K562 (cell line): ENCODE data around the gene RNF126. TPM values are rescaled to one million over a fixed set of nuclear protein-coding genes. Genes with fewer than 3 reads are reported as not detected.
A peak's percentile ranks its signal among the peaks of the same experiment; 100 is the strongest.

Experiments used
- GATAD2B ChIP-seq: fragments of 450-650 bp; IDR thresholded peaks from 2 replicates; pipeline ENCODE4 v1.6.1; 2017; ENCODE audit warnings: mild to moderate bottlenecking, borderline replicate concordance
- IRF2 ChIP-seq: sonication (generic); formaldehyde crosslinking; IDR thresholded peaks from 2 replicates; pipeline ENCODE4 v1.8.1; 2022; ENCODE audit warnings: mild to moderate bottlenecking, missing genetic modification reagents
- LCOR ChIP-seq: sonication (generic); formaldehyde crosslinking; IDR thresholded peaks from 2 replicates; pipeline ENCODE4 v1.8.0; 2022; ENCODE audit warnings: mild to moderate bottlenecking, missing genetic modification reagents
- MECOM ChIP-seq: fragments of 250-450 bp; sonication (Bioruptor Pico); IDR thresholded peaks from 2 replicates; pipeline ENCODE4 v1.8.0; 2022; ENCODE audit warnings: inconsistent platforms
- POLR2G ChIP-seq: fragments of 200-400 bp; formaldehyde crosslinking; IDR thresholded peaks from 2 replicates; pipeline ENCODE4 v1.6.1; 2017; ENCODE audit warnings: low read depth, mild to moderate bottlenecking, antibody characterized with exemption, low read length, moderate library complexity
- POLR2H ChIP-seq: IDR thresholded peaks from 2 replicates; pipeline ENCODE4 v1.6.1; 2016; ENCODE audit warnings: missing genetic modification characterization, low read depth, mild to moderate bottlenecking, control low read depth, missing compliant biosample characterization, moderate library complexity
- RBFOX2 ChIP-seq: fragments of 200-400 bp; formaldehyde crosslinking; IDR thresholded peaks from 2 replicates; pipeline ENCODE4 v1.6.1; 2017; ENCODE audit warnings: low read depth, mild to moderate bottlenecking, low read length, moderate library complexity
- RBM22 ChIP-seq: fragments of 200-400 bp; formaldehyde crosslinking; IDR thresholded peaks from 2 replicates; pipeline ENCODE4 v1.6.1; 2018; ENCODE audit warnings: low read length, low read depth; ENCODE audit not compliant: poor library complexity, severe bottlenecking
- SOX6 ChIP-seq: fragments of 450-650 bp; IDR thresholded peaks from 2 replicates; pipeline ENCODE4 v1.6.1; 2014; ENCODE audit warnings: mild to moderate bottlenecking
- SUPT5H ChIP-seq: fragments of 450-650 bp; IDR thresholded peaks from 2 replicates; pipeline ENCODE4 v1.6.1; 2016
- ZNF561 ChIP-seq: fragments of 450-650 bp; formaldehyde crosslinking; conservative IDR thresholded peaks from 2 replicates; pipeline ENCODE4 v1.4.0; 2020; ENCODE audit warnings: mild to moderate bottlenecking, moderate library complexity
- polyA plus RNA-seq, 8 experiments: library from polyadenylated mRNA; depleted of rRNA in 4 of 8; stranded (reverse) in 5 of 8; unstranded in 3 of 8; fragments of >200 nt; fragmentation: Nextera tagmentation in 2 of 8; fragmentation: Illumina TruSeq in 1 of 8; extraction: Ambion mirVana in 2 of 8; extraction: Trizol in 1 of 8; gene quantifications; 2 replicates each; pipeline versions ENCODE4 v1.2.1 to v1.2.3, GENCODE V29; 2011 to 2014; ENCODE audit warnings: inconsistent platforms in 1 of 8, missing spikeins in 1 of 8
- total RNA-seq, 7 experiments: library from RNA; depleted of rRNA in 6 of 7; stranded (reverse); fragments of >200 nt in 6 of 7; fragmentation: Illumina TruSeq in 2 of 7; extraction: Trizol in 2 of 7; gene quantifications; 2 replicates each; pipeline versions ENCODE4 v1.2.1 to v1.2.3, GENCODE V29; 2011 to 2021; ENCODE audit warnings: low replicate concordance in 1 of 7
- TF ChIP-seq, protein P1 (sequence below): sonication (generic); formaldehyde crosslinking; IDR thresholded peaks from 2 replicates; pipeline ENCODE4 v1.5.0; 2020; ENCODE audit warnings: missing genetic modification reagents

RNF126 gene
- total and polyA plus RNA-seq, 9 of the 15 experiments (the other 6 are each of a cell fraction or from before 2014, with no cell fraction given): 0.27 to 101 (median 12.3) TPM

DNA sequence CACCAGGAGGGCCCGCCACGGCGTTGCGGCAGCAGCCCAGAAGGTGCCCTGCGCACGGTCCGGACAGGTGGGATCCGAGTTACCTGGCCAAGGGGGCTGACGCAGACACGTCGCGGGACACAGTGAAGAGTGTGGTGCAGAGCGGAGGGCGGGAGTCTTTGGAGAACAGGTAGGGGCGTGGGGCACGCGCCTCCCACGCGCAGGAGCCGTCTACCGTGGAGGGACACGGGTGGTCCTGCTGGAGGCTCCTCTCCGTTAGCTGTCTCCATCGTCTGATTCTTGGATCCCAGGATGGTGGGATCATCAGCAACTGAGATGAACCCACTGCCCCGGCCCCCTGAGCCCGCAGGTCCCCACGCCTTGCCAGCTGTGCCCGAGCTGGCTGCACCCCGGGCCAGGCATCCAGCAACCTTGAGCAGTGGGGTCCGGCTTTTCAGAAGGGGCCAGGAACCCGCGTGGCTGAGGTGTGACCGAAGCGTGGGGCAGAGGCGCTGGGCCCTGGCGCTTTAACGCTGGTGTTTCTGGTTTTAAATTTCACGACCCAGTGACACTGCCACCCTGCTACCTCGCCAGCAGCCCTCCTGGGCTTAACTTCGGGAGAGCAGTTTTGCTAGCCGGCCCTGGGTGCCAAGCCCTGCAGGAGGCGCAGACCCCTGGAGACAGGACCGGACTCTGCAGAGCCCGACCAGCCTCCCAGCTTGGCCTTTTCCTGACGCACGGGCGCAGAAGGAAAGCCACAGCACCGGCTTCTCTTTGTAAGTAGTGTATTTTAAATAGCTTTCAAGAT lies 16.0 kb downstream of the RNF126 start (continued):
- peak; percentile 22; the same call in 1 of the 2 replicates for TF ChIP-seq RBFOX2
- no peak for TF ChIP-seq GATAD2B
- TF ChIP-seq LCOR (CRISPR knock-in tag): no peak
- no peak for TF ChIP-seq MECOM (CRISPR knock-in tag)
- TF ChIP-seq, protein P1, sequence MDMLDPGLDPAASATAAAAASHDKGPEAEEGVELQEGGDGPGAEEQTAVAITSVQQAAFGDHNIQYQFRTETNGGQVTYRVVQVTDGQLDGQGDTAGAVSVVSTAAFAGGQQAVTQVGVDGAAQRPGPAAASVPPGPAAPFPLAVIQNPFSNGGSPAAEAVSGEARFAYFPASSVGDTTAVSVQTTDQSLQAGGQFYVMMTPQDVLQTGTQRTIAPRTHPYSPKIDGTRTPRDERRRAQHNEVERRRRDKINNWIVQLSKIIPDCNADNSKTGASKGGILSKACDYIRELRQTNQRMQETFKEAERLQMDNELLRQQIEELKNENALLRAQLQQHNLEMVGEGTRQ (CRISPR knock-in tag): no peak
- no peak for TF ChIP-seq ZNF561 (CRISPR knock-in tag)
- peak; percentile 51; the same call in 1 of the 2 replicates for TF ChIP-seq SUPT5H
- TF ChIP-seq SOX6: no peak
- TF ChIP-seq POLR2H (tag): no peak
- no peak for TF ChIP-seq IRF2 (CRISPR knock-in tag)
- TF ChIP-seq RBM22: peak; percentile 66
- peak; percentile 36 for TF ChIP-seq POLR2G
